ENCODE results near the gene RNF169.

The RNF169 gene

GRCh38 chr11:74707602-74708510, 40.8 kb upstream of the RNF169 start:
- DNase-seq (ENCODE audit: low read depth) = no peak
- TF ChIP-seq, protein P1, sequence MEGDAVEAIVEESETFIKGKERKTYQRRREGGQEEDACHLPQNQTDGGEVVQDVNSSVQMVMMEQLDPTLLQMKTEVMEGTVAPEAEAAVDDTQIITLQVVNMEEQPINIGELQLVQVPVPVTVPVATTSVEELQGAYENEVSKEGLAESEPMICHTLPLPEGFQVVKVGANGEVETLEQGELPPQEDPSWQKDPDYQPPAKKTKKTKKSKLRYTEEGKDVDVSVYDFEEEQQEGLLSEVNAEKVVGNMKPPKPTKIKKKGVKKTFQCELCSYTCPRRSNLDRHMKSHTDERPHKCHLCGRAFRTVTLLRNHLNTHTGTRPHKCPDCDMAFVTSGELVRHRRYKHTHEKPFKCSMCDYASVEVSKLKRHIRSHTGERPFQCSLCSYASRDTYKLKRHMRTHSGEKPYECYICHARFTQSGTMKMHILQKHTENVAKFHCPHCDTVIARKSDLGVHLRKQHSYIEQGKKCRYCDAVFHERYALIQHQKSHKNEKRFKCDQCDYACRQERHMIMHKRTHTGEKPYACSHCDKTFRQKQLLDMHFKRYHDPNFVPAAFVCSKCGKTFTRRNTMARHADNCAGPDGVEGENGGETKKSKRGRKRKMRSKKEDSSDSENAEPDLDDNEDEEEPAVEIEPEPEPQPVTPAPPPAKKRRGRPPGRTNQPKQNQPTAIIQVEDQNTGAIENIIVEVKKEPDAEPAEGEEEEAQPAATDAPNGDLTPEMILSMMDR (IDR thresholded peaks at IDR 0.05; ENCODE audit: control insufficient read depth, extremely low read depth, insufficient read depth) = no peak
- no peak overlapping the region for H3K4me3 ChIP-seq (ENCODE audit: low read depth, low read length)

DNA sequence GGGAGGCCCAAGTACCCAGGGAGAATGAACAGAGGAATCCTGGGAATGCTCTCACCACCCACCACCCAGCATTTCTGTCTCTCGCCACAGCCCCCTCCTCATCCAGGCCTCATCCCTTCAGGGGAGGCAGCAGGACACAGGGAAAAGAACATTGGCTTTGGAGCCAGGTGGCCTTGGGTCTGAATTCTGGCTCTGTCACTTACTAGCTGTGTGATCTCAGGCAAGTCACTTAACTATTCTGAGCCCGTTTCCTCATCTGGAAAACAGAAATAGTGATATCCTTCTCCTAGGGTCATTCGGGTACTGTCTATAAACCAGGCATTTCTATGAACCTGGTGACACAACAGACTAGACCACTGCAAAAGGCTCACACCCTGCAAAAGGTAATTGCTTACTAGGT, 39.5 kb upstream of the RNF169 start:
- DNase-seq (ENCODE audit: low read depth) = no peak
- TF ChIP-seq, protein P1 (IDR thresholded peaks at IDR 0.05; ENCODE audit: control insufficient read depth, extremely low read depth, insufficient read depth) = no peak
- H3K4me3 ChIP-seq (ENCODE audit: low read depth, low read length) = no peak overlapping the region

DNA sequence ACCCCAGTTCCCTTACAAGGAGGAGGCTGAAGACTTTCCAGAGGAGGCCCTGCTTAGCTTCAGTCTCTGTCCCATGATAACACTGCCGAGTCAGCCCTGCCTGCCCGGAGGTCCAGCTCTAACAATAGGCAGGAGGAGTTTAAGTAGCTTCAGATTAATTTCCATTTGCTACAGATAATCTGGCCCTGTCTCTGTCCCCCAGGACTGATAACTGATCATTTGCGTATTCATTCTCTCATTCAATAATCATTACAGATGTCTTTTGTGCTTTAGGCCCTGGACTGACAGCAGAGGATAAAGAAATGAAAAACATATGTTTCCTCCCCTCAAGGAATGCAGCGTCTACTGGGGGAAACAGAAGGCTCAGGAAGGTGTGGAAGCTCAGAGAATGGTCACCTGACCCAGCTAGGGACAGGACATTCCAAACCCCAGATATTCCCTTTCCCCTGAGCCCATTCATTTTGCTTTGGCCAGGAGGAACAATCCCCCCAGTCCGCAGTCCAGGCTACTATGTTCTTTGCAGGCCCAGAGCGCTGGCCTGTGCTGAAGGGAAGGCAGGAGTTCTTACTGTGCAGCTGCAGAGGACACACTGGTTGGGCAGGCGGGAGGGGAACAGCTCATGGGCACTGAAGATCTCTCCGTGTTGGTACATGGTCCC, 38.2 kb upstream of the RNF169 start:
- H3K4me3 ChIP-seq (ENCODE audit: low read depth, low read length) = no peak overlapping the region
- DNase-seq (ENCODE audit: low read depth) = no peak
- TF ChIP-seq, protein P1 (IDR thresholded peaks at IDR 0.05; ENCODE audit: control insufficient read depth, extremely low read depth, insufficient read depth) = no peak

DNA sequence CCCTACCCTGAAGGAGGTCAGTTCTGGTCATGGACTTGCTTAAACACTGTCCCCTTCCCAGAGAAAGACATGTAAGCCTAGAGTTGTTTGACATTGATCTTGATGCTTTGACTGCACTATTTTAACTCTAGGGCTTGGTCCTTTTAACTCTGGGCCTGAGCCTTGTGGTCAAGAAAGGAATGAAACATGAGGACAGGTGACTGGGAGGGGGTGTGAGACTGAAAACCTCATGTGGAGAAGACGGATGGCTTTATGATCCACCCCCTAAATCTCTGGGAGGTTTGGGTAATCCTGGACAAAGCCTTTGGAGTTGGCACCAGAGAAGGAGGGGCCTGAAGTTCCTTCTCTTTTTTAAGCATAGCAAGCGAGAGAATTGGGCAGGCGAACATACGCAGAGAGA, 35.0 kb upstream of the RNF169 start:
- TF ChIP-seq, protein P1 (IDR thresholded peaks at IDR 0.05; ENCODE audit: control insufficient read depth, extremely low read depth, insufficient read depth) = no peak
- no peak overlapping the region for H3K4me3 ChIP-seq (ENCODE audit: low read depth, low read length)
- no peak for DNase-seq (ENCODE audit: low read depth)

DNA sequence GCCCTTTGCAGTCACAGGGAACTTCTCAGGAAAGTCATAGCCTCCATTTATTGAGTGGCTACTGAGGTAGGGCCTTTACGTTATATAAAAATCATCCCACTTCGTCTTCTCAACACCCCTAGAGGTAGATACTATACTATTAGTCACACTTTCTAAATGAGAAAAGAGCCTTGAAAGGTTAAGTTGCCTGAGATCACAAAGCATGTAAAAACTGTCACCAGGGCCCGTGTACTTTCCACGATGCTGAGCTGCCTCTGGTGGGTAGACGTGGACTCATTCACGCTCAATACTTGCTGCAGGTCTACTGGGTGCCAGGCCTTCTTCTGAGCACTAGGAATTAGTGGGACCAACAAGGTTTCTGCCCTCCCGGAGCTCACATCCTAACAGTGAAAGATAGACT, 33.7 kb upstream of the RNF169 start:
- no peak for DNase-seq (ENCODE audit: low read depth)
- TF ChIP-seq, protein P1 (IDR thresholded peaks at IDR 0.05; ENCODE audit: control insufficient read depth, extremely low read depth, insufficient read depth) = no peak
- no peak overlapping the region for H3K4me3 ChIP-seq (ENCODE audit: low read depth, low read length)

GRCh38 chr11:74717221-74717969, 31.3 kb upstream of the RNF169 start:
- TF ChIP-seq, protein P1 (IDR thresholded peaks at IDR 0.05; ENCODE audit: control insufficient read depth, extremely low read depth, insufficient read depth) = no peak
- no peak for DNase-seq (ENCODE audit: low read depth)
- H3K4me3 ChIP-seq (ENCODE audit: low read depth, low read length) = no peak overlapping the region

Measured in LNCaP clone FGC (cell line).